Right ventricle myocardium inferior (tissue), 1 donor: ENCODE data around the gene POLA2. TPM values are rescaled to one million over a fixed set of nuclear protein-coding genes. Genes with fewer than 3 reads are reported as not detected.
A peak's percentile ranks its signal among the peaks of the same experiment; 100 is the strongest.

Source experiments
- ATAC-seq: fragments of 200-7000 bp; cut with Tn5 transposase; one replicate; pipeline ENCODE4 v1.9.1; 2020; ENCODE audit warnings: mild to moderate bottlenecking, moderate library complexity
- DNase-seq: peaks from one replicate; pipeline ENCODE4 v3.0.0; 2021; ENCODE audit errors: missing footprints
- intact Hi-C: fragments of 100-400 bp; cut with DNase I; formaldehyde crosslinking; loops from one replicate; pipeline ENCODE4 v1.11.0; 2022
- total RNA-seq: library from RNA; stranded (reverse); fragmentation: NEBNext Ultra II Directional; extraction: Animal tissue kit (Norgen Biotek cat#: 25700); gene quantifications from one replicate; pipeline ENCODE4 v1.2.1, GENCODE V29; 2021
- donor health status: DM: no; HTN: yes; CAD: no; lungs with severe emphysema.

The POLA2 gene
- total RNA-seq, 1 donor from 2014 or later = 2.9 TPM

- DNase-seq = peak; percentile 79
- intact Hi-C loops = loop anchor here (1.0 kb wide), 2 partner anchors 40 to 55 kb away; no protein-coding TSS in a partner anchor
These were observed 13.2 kb downstream of the POLA2 start for GRCh38 chr11:65274735-65275682.

DNA sequence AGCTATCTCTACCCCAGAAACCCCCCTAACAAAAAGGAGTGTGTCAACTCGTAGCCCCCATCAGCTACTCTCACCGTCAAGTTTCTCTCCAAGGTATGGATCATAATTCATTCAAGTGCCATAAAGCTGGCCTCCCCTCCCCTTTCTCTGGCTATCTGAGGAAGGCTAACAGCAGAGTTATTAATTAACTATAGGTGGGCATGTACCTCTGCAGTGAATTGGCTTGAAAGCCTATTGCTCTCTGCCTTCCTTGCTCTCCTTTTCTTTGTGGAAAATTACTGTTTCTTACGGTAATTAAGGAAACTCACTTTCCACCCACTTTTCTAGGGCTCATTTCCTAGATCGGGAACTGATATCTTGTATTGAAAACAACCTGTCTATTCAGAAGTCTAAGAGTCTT, 14.1 kb downstream of the POLA2 start:
- ATAC-seq (no peak), DNase-seq (no peak)
- intact Hi-C loops = loop anchor here (1.0 kb wide), 2 partner anchors 39 to 54 kb away; no protein-coding TSS in a partner anchor

More at GRCh38 chr11:65274735-65275682, 13.2 kb downstream of the POLA2 start:
- ATAC-seq = peak; percentile 92

- intact Hi-C loops = no loop called here
- DNase-seq (no peak), ATAC-seq (no peak)
These were observed 16.0 kb downstream of the POLA2 start for GRCh38 chr11:65277631-65278277.

GRCh38 chr11:65278356-65278755, 16.6 kb downstream of the POLA2 start:
- ATAC-seq = no peak
- intact Hi-C loops = no loop called here

DNA sequence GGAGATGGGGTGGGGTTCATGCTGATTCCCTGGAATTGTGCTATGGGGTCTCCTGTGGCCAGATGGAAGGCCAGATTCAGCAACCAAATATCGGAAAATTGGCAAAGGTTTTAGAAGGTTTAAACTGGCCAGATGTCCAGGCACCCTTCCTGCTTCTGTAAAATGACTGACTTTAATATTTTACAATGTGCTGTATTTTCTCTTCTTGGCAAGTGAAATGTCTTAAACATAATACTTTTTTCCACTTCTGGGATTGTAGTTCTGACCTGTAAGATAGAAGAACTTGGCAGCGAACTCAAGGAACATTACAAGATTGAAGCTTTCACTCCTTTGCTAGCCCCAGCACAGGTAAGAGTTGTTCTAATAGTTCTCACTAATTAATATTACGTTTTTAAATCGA, 17.5 kb downstream of the POLA2 start:
- no peak for DNase-seq
- ATAC-seq = no peak
- intact Hi-C loops = no loop called here

More at GRCh38 chr11:65278356-65278755, 16.6 kb downstream of the POLA2 start:
- DNase-seq = no peak

- no peak for DNase-seq
- ATAC-seq = no peak
- intact Hi-C loops = no loop called here
These were observed 18.1 kb downstream of the POLA2 start for GRCh38 chr11:65279741-65280440.

- ATAC-seq = no peak
- intact Hi-C loops = no loop called here
These were observed 18.9 kb downstream of the POLA2 start for GRCh38 chr11:65280646-65281045.

DNA sequence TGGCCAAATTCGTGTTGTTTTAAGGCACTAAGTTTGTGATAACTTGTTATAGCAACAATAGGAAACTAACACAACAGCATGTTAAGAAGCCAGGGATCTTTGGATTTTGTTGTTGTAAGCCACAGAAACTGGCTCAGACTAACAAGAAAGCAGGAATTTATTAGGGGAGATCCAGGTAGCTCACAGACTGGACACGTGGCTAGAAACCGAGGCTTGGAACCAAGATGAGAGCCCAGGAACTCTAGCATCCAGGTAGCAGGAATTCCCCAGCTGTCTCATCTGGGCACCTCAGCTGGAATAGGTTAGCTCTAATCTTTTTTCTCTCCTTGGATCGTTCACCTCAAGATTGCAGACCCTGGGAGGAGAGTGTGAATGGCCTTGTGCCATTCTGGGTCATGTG, 24.9 kb downstream of the POLA2 start:
- DNase-seq = no peak
- intact Hi-C loops = no loop called here
- no peak for ATAC-seq

More at GRCh38 chr11:65280646-65281045, 18.9 kb downstream of the POLA2 start:
- DNase-seq = no peak

DNA sequence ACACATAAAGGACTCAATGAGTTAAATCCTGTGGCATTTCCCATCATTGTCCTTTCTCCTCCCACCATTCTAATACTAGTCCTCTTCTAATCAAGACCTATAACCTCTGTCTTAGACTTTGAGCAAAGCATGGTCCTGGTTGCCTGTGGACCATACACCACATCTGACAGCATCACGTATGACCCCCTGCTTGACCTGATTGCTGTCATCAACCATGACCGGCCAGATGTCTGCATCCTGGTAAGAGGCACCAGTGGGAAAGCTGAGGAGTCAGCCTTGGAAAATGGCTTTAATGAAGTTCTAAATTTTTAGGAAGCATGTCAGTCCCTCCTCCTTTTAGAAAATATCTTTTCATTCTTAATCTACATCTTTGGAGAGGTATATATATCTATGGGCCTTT, 25.8 kb downstream of the POLA2 start:
- no peak for ATAC-seq
- intact Hi-C loops = no loop called here
- DNase-seq = no peak

GRCh38 chr11:65288706-65289536, 27.2 kb downstream of the POLA2 start:
- intact Hi-C loops = no loop called here
- ATAC-seq = no peak
- DNase-seq = peak; percentile 82

DNA sequence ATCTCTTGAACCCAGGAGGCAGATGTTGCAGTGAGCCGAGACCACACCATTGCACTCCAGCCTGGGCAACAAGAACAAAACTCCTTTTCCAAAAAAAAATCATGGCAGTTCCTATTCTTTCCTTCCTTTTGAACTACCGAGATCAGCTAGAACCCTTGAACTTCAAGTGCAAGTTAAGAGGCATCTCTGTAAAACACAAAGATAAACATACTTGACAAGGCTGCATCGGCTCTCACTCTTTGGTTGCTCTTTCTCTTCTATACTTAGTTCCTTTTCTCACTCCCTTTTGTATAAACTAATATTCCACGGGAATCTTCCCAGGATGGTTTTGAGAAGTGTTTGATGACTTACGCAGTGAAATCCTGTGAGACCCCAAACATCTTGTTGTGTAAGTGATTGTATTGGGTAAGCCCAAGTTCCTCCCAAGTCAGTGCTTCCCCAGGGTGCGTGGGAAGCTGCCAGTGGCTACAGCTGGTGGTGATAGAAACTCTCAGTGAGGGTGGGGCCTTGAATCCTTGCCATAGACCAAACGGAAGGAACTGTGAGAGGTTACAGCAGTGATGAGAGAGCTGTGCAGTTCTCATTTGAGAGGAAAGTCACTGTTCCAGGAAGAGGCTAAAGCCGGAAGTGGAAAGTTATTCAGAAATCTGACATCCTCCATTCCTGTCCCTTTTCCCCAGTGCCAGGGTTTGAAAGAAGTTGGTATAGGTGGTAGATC, 28.8 kb downstream of the POLA2 start:
- ATAC-seq (peak; percentile 86), DNase-seq (peak; percentile 96)
- intact Hi-C loops = loop anchor here (2.0 kb wide), 1 partner anchor 24 kb away; the partner anchor contains the start of gene CDC42EP2

- DNase-seq (no peak), ATAC-seq (peak; percentile 9)
- intact Hi-C loops = loop anchor here (2.0 kb wide), 1 partner anchor 23 kb away; the partner anchor contains the start of gene CDC42EP2
These were observed 29.9 kb downstream of the POLA2 start for GRCh38 chr11:65291613-65292012.

DNA sequence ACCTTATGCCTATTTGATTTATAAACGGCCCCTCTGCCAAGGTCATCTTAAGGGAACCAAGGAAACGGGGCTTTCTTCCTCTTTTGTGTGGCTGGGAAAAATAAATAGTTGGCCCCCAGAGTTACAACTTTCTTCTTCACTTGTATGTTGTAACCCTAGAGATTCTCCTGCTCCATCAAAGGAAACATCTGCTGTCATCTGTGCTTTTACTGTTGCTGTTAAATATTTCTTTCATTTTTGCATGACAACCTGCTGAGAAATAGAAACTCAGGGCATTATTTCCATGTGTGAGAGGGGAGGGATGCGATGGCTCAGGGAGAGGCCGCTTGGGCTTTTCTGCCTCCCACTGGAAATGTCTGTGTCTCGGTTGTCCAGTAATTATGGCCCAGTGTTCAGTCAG, 31.1 kb downstream of the POLA2 start:
- intact Hi-C loops = no loop called here
- no peak for ATAC-seq
- no peak for DNase-seq

DNA sequence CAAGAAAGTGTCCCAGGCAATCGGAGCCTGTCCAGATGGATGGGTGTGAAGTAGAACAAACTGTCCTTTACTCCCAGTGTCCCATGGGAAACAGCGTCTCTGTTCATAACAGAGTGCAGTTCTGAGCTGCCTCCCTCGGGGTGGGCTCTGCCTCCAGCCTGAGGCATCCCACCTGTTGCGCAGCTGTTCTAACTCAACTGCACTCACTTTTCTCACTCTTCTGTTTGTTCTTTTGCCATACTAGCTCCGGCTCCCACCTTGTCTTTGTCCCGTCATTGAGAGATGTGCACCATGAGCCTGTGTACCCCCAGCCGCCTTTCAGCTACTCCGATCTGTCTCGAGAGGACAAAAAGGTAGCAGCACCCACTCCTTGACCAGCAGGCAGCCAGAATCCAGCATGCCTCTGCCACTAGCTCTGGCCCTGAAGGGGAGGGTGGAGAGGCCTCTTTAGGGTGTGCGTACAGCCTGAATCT, 32.2 kb downstream of the POLA2 start:
- intact Hi-C loops = no loop called here
- DNase-seq (peak; percentile 85), ATAC-seq (peak; percentile 58)

- no peak for DNase-seq
- intact Hi-C loops = no loop called here
- ATAC-seq = no peak
These were observed 33.2 kb downstream of the POLA2 start for GRCh38 chr11:65295001-65295400.

- no peak for DNase-seq
- no peak for ATAC-seq
- intact Hi-C loops = no loop called here
These were observed 34.0 kb downstream of the POLA2 start for GRCh38 chr11:65295571-65296341.
